Measurements from ENCODE around the gene TP73. TPM values are rescaled to one million over a fixed set of nuclear protein-coding genes. Genes with fewer than 3 reads are reported as not detected.

Gene TP73
- total RNA-seq, 1 experiment from 2014 or later, result 1.6 TPM

DNA sequence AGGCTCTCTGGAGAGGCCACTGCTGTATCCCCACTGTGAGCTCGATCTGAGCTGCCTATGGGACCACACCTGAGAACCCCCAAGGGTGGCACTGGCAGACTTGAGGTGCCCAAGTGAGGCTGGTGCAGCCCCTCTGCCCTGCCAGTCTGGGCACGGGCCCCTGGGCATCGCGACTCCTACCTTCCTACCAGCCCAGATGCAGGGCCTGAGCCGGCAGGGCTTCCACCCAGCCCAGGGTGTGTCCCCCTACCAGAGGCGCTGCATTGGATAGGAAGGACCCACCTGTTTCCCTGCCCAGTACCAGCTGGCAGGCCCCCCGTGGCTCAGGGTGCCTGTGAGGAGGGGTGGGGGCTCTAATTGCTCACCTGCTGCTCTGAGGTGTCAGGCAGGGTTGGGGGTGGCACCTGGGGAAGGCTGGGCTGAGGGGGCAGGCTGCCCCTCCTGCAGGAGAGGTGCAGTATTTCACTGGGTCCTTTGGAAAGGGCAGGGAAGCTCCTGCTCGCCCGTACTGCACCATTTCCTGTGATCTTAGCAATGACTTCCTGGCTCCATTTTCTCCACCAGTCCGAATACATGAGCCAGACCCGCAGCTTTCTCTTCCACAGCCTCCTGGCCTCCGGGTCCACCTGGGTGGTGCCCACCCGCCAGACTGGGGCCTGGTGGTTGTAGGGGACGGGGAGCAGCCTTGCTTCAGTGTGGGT is 11.8 kb downstream of the TP73 start:
- DNase-seq, result peak; percentile 77
- Histone ChIP-seq H3K27me3 (ENCODE audit: control insufficient read depth, insufficient read depth, low read length) (no peaks in the 10 kb centered on the region), H3K4me3 (ENCODE audit: insufficient read depth, low read depth, low read length) (no peak overlapping the region), H3K36me3 (replicated peaks; ENCODE audit: control insufficient read depth, insufficient read depth, low read length) (no peaks in the 10 kb centered on the region)

DNA sequence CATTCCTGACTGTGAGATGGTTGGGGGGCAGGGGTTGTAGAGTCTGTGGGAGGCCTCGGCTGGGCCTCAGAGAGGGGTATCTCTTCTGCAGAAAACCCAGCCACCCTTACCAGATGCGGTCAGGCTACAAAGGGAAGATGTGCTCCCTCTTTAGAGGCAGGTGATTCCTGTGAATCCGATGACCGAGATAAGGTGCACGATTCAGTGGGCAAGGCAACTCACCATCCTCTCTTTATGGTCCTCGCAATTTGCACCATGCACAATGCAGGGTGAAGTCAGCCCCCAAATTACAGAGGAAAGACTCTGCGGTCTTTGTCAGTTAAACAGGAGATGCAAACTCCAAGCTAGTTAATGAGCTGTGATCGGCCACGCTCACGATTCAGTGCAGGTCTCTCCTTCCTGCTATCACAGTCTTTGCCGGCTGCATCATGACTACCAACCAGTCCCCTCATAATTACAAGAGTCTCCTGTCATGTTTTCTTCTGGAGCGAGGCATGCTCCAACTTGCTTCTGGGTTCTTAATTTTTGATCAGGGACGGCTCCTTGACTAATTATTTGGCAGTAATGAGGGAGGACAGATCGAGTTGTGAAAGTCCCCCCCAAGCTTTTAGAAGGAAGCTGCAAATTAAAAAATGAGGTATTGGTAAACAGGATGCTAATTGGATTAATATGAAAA is 12.5 kb downstream of the TP73 start:
- no peak for DNase-seq
- H3K36me3 ChIP-seq (replicated peaks; ENCODE audit: control insufficient read depth, insufficient read depth, low read length), result no peaks in the 10 kb centered on the region
- H3K27me3 ChIP-seq (ENCODE audit: control insufficient read depth, insufficient read depth, low read length), result no peaks in the 10 kb centered on the region
- H3K4me3 ChIP-seq (ENCODE audit: insufficient read depth, low read depth, low read length), result no peak overlapping the region

DNA sequence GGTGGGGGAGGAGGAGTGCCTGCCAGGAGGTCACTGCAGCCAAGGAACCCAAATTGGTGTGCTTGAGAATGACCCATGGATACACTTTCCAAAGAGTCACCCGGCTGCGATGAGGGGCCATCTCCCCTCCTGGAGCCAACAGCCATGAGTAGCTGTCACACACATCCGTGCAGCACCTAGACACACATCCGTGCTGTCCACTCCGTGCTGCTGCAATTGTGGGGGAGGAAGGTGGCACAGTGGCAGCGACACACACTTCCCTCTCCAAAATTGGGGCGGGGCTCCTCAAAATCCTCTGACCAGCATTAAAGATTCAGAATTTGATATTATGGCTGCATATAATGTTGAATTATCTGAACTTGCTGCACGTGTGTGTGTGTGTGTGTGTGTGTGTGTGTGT is 15.8 kb downstream of the TP73 start:
- Histone ChIP-seq H3K36me3 (replicated peaks; ENCODE audit: control insufficient read depth, insufficient read depth, low read length) (no peaks in the 10 kb centered on the region), H3K27me3 (ENCODE audit: control insufficient read depth, insufficient read depth, low read length) (no peaks in the 10 kb centered on the region), H3K4me3 (ENCODE audit: insufficient read depth, low read depth, low read length) (no peak overlapping the region)
- DNase-seq, result no peak

DNA sequence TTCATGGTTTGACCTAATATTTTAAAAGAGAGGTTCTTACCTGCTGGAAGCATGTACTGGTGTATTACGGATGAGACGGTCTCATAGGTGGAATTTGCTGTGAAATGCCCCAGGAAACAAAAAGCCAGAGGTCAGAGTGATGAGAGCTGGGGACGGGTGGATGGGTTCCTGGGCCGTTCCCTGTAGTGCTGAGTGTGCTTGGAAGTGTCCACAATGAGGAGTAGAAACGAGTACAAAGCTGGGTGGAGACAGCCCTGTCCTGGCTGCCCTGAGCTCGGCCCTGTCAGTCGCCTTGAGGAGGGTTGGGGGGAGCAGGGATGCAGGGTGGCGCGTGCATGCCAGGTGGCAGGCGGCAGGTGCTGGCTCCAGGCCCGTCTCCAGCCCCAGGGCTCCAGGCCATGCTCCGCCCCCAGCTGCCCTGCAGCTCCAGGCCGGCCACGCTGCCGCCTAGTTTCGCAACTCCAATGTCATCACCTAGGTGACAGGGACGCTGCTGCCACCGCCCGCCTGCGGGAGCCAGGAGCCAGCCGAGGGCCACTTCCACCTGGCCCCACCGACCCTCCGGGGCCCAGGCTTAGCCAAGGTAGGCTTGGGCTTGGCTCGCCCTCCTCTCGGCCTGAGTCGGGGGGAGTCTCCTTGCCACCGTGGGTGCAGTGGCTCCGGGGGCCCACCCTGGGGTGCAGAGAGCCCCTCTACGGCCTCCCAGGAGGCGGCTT is 16.4 kb downstream of the TP73 start:
- DNase-seq, result peak; percentile 90
- H3K27me3 ChIP-seq (ENCODE audit: control insufficient read depth, insufficient read depth, low read length), result no peaks in the 10 kb centered on the region
- no peaks in the 10 kb centered on the region for H3K36me3 ChIP-seq (replicated peaks; ENCODE audit: control insufficient read depth, insufficient read depth, low read length)
- H3K4me3 ChIP-seq (ENCODE audit: insufficient read depth, low read depth, low read length), result no peak overlapping the region

GRCh38 chr1:3669421-3669821 is 17.1 kb downstream of the TP73 start:
- Histone ChIP-seq H3K27me3 (ENCODE audit: control insufficient read depth, insufficient read depth, low read length) (no peaks in the 10 kb centered on the region), H3K36me3 (replicated peaks; ENCODE audit: control insufficient read depth, insufficient read depth, low read length) (no peaks in the 10 kb centered on the region), H3K4me3 (ENCODE audit: insufficient read depth, low read depth, low read length) (no peak overlapping the region)
- DNase-seq, result no peak

DNA sequence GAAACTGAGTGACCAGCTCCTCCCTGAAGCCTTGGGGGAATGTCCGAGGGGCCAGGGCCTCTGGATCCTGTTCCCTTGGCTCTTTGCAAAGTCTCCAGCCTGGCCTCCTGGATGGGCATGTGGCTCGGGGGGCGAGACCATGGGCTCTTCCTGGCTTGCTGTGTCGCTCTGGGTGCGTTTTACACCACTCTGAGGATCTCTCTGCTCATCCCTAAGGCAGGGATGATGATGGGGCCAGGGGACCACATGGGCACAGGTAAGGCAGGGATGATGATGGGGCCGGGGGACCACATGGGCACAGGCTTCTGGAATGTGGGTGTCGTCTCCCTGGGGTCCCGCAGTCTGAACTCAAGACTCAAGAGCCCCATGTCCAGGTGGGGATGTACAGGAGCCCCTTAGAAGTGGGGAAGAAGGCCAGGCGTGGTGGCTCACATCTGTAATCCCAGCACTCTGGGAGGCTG is 17.7 kb downstream of the TP73 start:
- no peak overlapping the region for H3K4me3 ChIP-seq (ENCODE audit: insufficient read depth, low read depth, low read length)
- H3K27me3 ChIP-seq (ENCODE audit: control insufficient read depth, insufficient read depth, low read length), result no peaks in the 10 kb centered on the region
- no peaks in the 10 kb centered on the region for H3K36me3 ChIP-seq (replicated peaks; ENCODE audit: control insufficient read depth, insufficient read depth, low read length)
- no peak for DNase-seq

GRCh38 chr1:3670823-3671265 is 18.5 kb downstream of the TP73 start:
- Histone ChIP-seq H3K36me3 (replicated peaks; ENCODE audit: control insufficient read depth, insufficient read depth, low read length) (no peaks in the 10 kb centered on the region), H3K4me3 (ENCODE audit: insufficient read depth, low read depth, low read length) (no peak overlapping the region), H3K27me3 (ENCODE audit: control insufficient read depth, insufficient read depth, low read length) (no peaks in the 10 kb centered on the region)
- no peak for DNase-seq

- no peak for DNase-seq
- no peak overlapping the region for H3K4me3 ChIP-seq (ENCODE audit: insufficient read depth, low read depth, low read length)
- no peaks in the 10 kb centered on the region for H3K36me3 ChIP-seq (replicated peaks; ENCODE audit: control insufficient read depth, insufficient read depth, low read length)
- no peaks in the 10 kb centered on the region for H3K27me3 ChIP-seq (ENCODE audit: control insufficient read depth, insufficient read depth, low read length)
Measured at GRCh38 chr1:3671371-3672180, 19.3 kb downstream of the TP73 start.

DNA sequence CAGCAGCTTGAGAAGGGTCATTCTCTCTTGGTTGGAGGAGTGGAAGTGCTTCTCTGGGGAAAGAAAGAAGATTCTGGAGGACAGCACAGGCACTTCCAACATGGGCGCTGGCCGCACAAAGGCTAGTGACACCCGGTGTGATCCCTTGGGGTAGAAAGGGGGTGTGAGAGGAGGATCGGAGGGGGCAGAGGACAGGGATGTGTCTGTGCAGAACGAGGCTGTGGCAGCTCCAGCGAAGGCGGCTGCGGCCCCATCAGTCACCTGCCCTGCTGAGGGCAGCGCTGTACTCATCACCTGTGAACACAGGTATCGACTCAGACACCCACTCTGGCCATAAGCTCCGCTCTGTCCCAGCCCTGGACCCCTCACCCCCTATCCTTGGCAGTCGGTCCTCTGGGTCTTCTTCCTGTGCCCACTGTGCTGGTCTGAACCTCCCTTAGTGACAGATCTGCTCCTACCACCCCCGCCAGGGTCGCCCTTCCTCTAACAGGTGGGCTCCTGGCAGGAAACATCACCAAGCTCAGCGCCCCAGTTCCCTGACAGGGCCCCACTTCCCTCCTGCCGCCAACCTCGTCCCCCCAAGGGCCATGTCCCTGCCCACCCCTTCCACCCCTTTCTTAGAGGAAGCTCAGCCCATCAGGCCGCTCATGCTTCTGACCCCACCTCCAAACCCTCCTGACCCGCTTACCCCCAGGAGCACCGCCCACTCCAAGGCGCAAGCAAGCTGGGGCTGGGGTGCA is 20.1 kb downstream of the TP73 start:
- Histone ChIP-seq H3K4me3 (ENCODE audit: insufficient read depth, low read depth, low read length) (no peak overlapping the region), H3K27me3 (ENCODE audit: control insufficient read depth, insufficient read depth, low read length) (no peaks in the 10 kb centered on the region), H3K36me3 (replicated peaks; ENCODE audit: control insufficient read depth, insufficient read depth, low read length) (no peaks in the 10 kb centered on the region)
- no peak for DNase-seq

DNA sequence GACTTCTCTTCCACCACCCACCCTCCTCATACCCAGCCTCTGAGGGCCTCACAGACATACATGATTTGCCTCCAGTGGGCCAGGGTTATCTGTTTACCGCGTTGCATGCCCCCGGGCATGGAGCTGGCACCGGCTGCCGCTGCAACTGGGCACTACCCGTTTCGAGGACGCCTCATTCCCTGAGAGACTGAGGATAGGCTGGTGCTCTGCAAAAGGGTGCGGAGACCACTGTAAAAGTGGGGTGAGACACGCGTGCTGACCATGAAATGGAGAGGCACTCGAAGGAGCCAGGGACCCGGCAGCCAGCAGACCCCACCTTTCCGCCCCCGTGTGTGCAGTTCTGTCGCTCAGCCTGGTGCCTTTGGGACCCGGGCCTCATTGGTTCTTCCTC is 20.6 kb downstream of the TP73 start:
- Histone ChIP-seq H3K27me3 (ENCODE audit: control insufficient read depth, insufficient read depth, low read length) (no peaks in the 10 kb centered on the region), H3K4me3 (ENCODE audit: insufficient read depth, low read depth, low read length) (no peak overlapping the region), H3K36me3 (replicated peaks; ENCODE audit: control insufficient read depth, insufficient read depth, low read length) (no peaks in the 10 kb centered on the region)
- no peak for DNase-seq

- Histone ChIP-seq H3K27me3 (ENCODE audit: control insufficient read depth, insufficient read depth, low read length) (no peaks in the 10 kb centered on the region), H3K4me3 (ENCODE audit: insufficient read depth, low read depth, low read length) (no peak overlapping the region), H3K36me3 (replicated peaks; ENCODE audit: control insufficient read depth, insufficient read depth, low read length) (no peaks in the 10 kb centered on the region)
- DNase-seq, result no peak
Measured at GRCh38 chr1:3673381-3674099, 21.2 kb downstream of the TP73 start.

DNA sequence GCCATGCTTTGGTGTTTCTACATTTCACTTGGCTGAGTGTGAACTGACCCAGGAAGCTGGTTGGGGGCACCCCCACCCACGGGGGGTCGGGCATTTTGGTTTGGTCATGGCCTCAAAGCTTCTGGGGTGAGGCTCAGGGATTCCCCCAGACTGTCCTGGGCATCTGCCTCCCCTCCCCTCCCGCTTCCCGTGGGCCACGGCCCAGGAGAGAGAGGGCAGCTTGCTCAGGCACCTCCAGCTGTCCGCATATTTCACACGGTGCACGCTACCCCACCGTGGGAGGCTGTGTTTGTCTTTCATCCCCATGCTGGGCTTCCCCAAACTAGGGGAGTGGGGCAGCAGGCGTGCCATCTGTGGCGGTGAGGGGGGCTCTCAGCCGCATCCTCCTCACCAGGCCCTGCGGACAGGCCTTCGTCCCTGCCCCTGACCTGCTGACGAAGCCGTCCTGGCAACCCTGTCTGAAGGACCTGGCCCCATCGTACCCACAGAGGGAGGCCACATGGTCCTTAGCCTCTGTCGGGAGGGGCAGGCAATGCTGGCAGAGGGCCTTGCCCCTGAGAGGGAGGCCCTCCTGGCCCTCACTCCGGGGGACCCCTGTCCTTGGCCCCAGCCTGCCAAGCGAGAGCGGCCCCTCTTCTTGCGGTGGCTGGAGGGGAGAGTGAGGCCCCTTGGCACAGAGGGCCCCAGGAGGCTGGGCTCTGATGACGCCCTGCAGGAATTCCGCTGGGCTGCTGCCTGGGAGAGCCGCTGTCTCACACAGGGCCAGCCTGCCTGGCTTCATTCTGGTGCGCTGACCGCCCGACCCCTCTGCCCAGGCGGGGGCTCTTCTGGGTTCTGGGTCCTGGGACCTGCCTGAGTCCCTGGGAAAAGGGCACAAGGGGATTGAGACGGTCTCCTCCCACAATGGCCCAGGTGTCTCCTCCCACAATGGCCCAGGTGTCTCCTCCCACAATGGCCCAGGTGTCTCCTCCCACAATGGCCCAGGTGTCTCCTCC is 22.1 kb downstream of the TP73 start:
- no peak overlapping the region; the same call in 1 of the 2 replicates for H3K4me3 ChIP-seq (ENCODE audit: insufficient read depth, low read depth, low read length)
- peak; percentile 88 for DNase-seq
- H3K36me3 ChIP-seq (replicated peaks; ENCODE audit: control insufficient read depth, insufficient read depth, low read length), result no peaks in the 10 kb centered on the region

More for the DNA sequence above, 22.1 kb downstream of the TP73 start:
- H3K27me3 ChIP-seq (ENCODE audit: control insufficient read depth, insufficient read depth, low read length), result no peaks in the 10 kb centered on the region
